Colonic mucosa (tissue), 4 donors: Measurements from ENCODE around the gene CALML6. TPM values are rescaled to one million over a fixed set of nuclear protein-coding genes. Genes with fewer than 3 reads are reported as not detected.
A peak's percentile ranks its signal among the peaks of the same experiment; 100 is the strongest.

ENCODE experiments used
- DNase-seq: peaks from one replicate; pipeline ENCODE4 v3.0.0-alpha.2; 2020
- H3K27ac ChIP-seq: fragments of 200-600 bp; one replicate; pipeline ENCODE4 v1.8.0; 2021
- H3K27me3 ChIP-seq: fragments of 200-600 bp; one replicate; pipeline ENCODE4 v1.8.0; 2021
- H3K36me3 ChIP-seq: fragments of 200-600 bp; one replicate; pipeline ENCODE4 v1.8.0; 2021
- H3K4me1 ChIP-seq: fragments of 200-600 bp; one replicate; pipeline ENCODE4 v1.8.0; 2021; ENCODE audit warnings: mild to moderate bottlenecking
- H3K4me3 ChIP-seq: fragments of 200-600 bp; one replicate; pipeline ENCODE4 v1.8.0; 2021
- H3K9ac ChIP-seq, 2 donors: one replicate each; pipeline ENCODE4 v1.7.0; 2013; ENCODE audit warnings: control low read depth in 2 of 2, low read depth in 2 of 2, low read length in 2 of 2
- H3K9me3 ChIP-seq: fragments of 200-600 bp; one replicate; pipeline ENCODE4 v1.8.0; 2021
- intact Hi-C: fragments of 100-400 bp; cut with DNase I; formaldehyde crosslinking; loops from one replicate; pipeline ENCODE4 v1.14.1; 2022
- total RNA-seq, 2 donors: library from RNA; stranded (reverse); fragmentation: NEBNext Ultra II Directional in 1 of 2; extraction: Animal tissue kit (Norgen Biotek cat#: 25700) in 1 of 2; gene quantifications; one replicate each; pipeline ENCODE4 v1.2.1, GENCODE V29; 2021
- TF ChIP-seq, protein P1 (sequence below): fragments of 200-600 bp; IDR thresholded peaks from one replicate; pipeline ENCODE4 v1.8.0; 2022; ENCODE audit warnings: antibody characterized with exemption, mild to moderate bottlenecking
- donor health status: healthy.
- donor health status: DM: no; HTN: no; CAD: no.
- donor health status: DM: no; HTN: no; CAD: no.

CALML6 gene
- total RNA-seq, 2 donors from 2014 or later: 0.17 TPM; not detected in 1

DNA sequence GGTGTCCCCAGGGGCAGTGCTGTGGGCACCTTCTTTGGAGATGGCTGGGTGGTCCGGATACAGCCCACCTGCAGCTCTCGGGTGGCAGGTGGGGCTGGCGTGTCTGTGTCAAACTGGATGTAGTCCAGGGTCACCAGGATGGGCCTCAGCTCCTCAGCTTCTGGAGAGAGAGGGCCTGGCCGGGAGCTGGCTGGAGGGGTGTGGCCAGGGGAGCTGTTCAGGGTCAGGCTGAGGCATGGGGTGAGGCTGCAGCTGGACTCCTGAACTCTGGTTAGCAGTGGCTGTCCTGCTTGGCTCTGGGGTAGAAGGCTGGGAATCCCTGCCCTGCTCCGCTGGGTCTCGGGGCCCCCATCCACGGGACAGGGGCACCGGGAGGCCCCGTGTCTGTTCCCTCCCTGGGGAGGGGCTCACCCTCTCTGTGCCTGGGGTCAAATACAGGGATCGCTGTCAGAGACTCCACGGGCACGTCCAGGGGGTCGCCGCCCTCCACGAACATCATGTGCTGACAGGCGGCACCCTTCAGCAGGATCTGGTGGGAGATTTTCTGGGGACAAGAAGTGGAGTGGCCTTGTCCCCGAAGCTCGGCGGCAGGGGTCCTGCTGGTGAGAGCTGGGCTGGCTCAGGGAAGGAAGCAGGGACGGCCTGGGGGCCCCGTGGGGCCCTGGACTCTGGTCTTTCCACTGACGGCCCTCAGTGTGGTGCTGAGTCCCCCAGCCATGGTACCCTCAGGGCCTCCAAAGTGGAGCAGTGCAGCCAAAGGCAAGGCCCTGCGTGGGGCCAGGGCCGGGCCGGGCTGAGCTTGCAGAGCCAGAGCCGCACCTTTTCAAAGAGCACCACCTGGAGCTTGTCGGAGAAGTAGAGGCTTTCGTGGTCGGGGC lies 8.1 kb downstream of the CALML6 start:
- Histone ChIP-seq H3K4me3 (no peak overlapping the region), H3K27ac (no peak overlapping the region), H3K9ac (peak overlapping the region in 1 of 2 donors; percentile 14), H3K9me3 (no peaks in the 10 kb centered on the region), H3K27me3 (no peaks in the 10 kb centered on the region), H3K4me1 (peaks cover 12% of the 10 kb centered on the region), H3K36me3 (no peaks in the 10 kb centered on the region)
- intact Hi-C loops: no loop called here
- peak; percentile 72 for DNase-seq
- TF ChIP-seq, protein P1, sequence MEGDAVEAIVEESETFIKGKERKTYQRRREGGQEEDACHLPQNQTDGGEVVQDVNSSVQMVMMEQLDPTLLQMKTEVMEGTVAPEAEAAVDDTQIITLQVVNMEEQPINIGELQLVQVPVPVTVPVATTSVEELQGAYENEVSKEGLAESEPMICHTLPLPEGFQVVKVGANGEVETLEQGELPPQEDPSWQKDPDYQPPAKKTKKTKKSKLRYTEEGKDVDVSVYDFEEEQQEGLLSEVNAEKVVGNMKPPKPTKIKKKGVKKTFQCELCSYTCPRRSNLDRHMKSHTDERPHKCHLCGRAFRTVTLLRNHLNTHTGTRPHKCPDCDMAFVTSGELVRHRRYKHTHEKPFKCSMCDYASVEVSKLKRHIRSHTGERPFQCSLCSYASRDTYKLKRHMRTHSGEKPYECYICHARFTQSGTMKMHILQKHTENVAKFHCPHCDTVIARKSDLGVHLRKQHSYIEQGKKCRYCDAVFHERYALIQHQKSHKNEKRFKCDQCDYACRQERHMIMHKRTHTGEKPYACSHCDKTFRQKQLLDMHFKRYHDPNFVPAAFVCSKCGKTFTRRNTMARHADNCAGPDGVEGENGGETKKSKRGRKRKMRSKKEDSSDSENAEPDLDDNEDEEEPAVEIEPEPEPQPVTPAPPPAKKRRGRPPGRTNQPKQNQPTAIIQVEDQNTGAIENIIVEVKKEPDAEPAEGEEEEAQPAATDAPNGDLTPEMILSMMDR: no peak

DNA sequence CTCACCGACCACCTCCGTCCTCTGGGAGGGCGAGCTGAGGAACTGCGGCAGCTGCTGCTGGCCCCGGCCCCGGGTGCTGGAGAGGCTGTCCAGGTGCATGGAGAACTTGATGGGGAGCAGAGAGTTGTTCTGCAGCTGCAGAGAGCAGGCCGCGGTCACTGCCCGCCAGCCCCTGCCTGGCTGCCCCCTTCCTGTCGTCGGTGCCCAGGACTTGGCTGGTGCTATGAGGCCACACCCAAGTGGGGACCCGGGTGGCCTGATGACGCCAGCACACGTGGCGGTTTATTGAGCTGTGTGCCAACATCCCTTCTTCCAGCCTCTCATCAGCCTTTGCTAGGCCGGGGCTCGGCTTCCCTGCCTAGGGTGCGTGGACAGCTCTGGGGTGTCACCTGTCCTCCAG lies 9.3 kb downstream of the CALML6 start:
- H3K4me3 ChIP-seq: no peak overlapping the region
- TF ChIP-seq, protein P1: no peak
- H3K9me3 ChIP-seq: no peaks in the 10 kb centered on the region
- H3K27me3 ChIP-seq: no peaks in the 10 kb centered on the region
- DNase-seq: no peak
- intact Hi-C loops: no loop called here
- no peaks in the 10 kb centered on the region for H3K36me3 ChIP-seq
- no peak overlapping the region for H3K9ac ChIP-seq
- peaks cover 5% of the 10 kb centered on the region for H3K4me1 ChIP-seq
- no peak overlapping the region for H3K27ac ChIP-seq

DNA sequence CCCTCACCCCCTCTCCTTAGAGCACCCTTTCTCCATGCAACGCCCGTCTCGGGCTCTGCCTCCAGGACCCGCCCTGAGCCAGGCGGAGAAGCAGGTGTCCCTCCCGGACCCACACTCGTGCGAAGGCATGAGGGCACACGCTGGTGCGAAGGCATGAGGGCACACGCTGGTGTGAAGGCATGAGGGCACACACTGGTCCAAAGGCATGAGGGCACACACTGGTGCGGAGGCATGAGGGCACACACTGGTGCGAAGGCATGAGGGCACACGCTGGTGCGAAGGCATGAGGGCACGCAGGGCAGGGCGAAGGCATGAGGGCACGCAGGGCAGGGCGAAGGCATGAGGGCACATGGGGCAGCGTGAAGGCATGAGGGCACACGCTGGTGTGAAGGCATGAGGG lies 9.8 kb downstream of the CALML6 start:
- H3K4me1 ChIP-seq: peaks cover 3% of the 10 kb centered on the region
- no peaks in the 10 kb centered on the region for H3K9me3 ChIP-seq
- no peak overlapping the region for H3K4me3 ChIP-seq
- no peak overlapping the region for H3K9ac ChIP-seq
- no peaks in the 10 kb centered on the region for H3K36me3 ChIP-seq
- DNase-seq: no peak
- H3K27ac ChIP-seq: no peak overlapping the region
- intact Hi-C loops: no loop called here
- H3K27me3 ChIP-seq: no peaks in the 10 kb centered on the region
- TF ChIP-seq, protein P1: no peak

DNA sequence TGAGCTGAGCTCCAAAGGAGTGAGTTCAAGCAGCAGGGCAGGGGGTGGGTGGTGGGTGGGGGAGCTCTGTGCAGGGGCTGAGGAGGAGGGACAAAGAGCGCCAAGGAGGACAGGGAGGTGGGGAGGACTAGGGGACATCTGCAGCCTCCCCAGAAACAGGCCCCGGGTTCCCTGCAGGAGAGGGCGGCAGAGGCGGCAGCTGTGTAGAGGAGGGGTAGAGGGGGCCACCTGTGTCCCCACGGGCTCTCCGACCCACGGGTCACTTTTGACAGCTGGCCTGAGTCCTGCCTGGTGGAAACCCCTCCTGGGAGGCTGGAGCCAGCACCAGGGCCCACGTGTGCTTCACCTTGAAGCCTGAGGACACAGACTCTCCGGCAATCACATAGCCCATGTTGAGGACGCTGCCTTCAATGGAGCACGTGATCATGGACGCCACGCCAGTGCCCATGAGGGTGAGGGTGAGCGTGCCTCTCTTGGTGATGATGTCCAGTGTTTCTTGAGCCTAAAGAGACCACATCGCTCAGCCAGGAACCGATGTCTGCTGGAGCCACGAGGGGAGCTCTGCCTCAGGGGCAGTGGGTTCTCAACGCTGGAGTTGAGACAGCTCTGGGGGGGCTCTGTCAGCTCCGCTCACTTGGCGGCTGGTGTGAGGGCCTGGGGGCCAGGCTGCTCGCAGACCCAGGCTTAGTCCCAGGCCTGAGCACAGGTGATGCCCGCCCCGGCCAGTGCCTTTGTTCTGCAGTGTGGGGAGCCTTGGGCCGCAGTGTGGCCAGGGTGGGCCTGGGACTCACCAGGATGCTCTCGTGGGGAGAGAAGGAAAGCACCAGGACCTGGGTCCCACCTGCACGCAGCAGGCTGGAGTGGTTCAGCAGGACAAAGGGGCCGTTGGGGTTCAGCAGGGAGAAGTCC lies 10.6 kb downstream of the CALML6 start:
- intact Hi-C loops: no loop called here
- no peaks in the 10 kb centered on the region for H3K27me3 ChIP-seq
- no peak overlapping the region for H3K9ac ChIP-seq
- H3K27ac ChIP-seq: no peak overlapping the region
- H3K9me3 ChIP-seq: no peaks in the 10 kb centered on the region
- H3K4me1 ChIP-seq: no peaks in the 10 kb centered on the region
- no peaks in the 10 kb centered on the region for H3K36me3 ChIP-seq
- H3K4me3 ChIP-seq: no peak overlapping the region
- TF ChIP-seq, protein P1: no peak
- no peak for DNase-seq

DNA sequence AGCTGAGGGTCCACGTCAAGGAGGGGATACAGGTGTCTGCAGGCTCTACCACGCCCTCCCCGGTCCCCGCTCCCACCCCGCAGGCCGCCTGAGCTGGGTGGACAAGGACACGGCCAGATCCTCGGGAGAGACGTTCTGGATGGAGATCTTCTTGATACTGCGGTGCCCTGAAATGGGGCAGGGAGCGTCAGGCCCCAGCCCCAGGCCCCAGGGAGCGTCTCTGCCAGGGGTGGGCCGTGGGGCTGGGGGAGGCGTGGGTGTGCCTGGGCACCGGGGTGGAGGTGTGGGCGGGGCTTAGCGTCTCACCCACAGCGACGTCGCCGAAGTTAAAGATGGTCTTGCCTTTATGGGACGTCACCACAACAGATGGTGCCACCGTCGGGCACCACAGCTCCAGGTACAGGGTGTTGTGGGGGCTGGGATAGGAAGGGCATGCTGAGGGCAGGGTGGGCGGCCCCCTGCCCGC lies 11.3 kb downstream of the CALML6 start:
- TF ChIP-seq, protein P1: no peak
- Histone ChIP-seq H3K4me3 (no peak overlapping the region), H3K9me3 (no peaks in the 10 kb centered on the region), H3K4me1 (no peaks in the 10 kb centered on the region), H3K36me3 (no peaks in the 10 kb centered on the region), H3K9ac (no peak overlapping the region), H3K27ac (no peak overlapping the region), H3K27me3 (no peaks in the 10 kb centered on the region)
- intact Hi-C loops: no loop called here
- no peak for DNase-seq
